Measurements from ENCODE around the gene UPF3A.
"Not testable (repeated sequence)": the region's sequence is repeated elsewhere in the genome, so short reads cannot be mapped to it uniquely, and the experiment has no call there.

UPF3A gene

DNA sequence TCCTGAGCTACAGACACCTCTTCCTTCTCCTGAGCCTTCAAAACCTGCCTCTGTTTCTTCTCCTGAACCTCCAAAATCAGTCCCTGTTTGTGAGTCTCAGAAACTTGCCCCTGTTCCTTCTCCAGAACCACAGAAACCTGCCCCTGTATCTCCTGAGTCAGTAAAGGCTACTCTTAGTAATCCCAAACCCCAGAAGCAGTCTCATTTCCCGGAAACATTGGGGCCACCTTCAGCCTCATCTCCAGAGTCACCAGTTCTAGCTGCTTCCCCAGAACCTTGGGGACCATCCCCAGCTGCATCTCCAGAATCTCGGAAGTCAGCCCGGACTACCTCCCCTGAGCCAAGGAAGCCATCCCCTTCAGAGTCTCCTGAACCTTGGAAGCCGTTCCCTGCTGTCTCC lies 42.9 kb downstream of the UPF3A start:
- TF ChIP-seq, protein P1, sequence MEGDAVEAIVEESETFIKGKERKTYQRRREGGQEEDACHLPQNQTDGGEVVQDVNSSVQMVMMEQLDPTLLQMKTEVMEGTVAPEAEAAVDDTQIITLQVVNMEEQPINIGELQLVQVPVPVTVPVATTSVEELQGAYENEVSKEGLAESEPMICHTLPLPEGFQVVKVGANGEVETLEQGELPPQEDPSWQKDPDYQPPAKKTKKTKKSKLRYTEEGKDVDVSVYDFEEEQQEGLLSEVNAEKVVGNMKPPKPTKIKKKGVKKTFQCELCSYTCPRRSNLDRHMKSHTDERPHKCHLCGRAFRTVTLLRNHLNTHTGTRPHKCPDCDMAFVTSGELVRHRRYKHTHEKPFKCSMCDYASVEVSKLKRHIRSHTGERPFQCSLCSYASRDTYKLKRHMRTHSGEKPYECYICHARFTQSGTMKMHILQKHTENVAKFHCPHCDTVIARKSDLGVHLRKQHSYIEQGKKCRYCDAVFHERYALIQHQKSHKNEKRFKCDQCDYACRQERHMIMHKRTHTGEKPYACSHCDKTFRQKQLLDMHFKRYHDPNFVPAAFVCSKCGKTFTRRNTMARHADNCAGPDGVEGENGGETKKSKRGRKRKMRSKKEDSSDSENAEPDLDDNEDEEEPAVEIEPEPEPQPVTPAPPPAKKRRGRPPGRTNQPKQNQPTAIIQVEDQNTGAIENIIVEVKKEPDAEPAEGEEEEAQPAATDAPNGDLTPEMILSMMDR (IDR thresholded peaks at IDR 0.05; ENCODE audit: low read depth, low read length), result no peak
- H3K27ac ChIP-seq, result no peak overlapping the region
- no peaks in the 10 kb centered on the region for H3K9me3 ChIP-seq (ENCODE audit: severe bottlenecking)
- no peak overlapping the region for H3K4me3 ChIP-seq (ENCODE audit: low read depth, low read length)
- no peak for DNase-seq
- no peaks in the 10 kb centered on the region for H3K27me3 ChIP-seq (ENCODE audit: insufficient read depth, low read depth, severe bottlenecking)
- H3K36me3 ChIP-seq, result peaks cover 89% of the 10 kb centered on the region

DNA sequence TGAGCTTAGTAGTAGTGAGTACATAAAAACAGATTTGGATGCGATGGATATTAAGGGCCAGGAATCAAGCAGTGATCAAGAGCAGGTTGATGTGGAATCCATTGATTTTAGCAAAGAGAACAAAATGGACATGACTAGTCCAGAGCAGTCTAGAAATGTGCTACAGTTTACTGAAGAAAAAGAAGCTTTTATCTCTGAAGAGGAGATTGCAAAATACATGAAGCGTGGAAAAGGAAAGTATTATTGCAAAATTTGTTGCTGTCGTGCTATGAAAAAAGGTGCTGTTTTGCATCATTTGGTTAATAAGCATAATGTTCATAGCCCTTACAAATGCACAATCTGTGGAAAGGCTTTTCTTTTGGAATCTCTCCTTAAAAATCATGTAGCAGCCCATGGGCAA lies 44.3 kb downstream of the UPF3A start:
- TF ChIP-seq, protein P1 (IDR thresholded peaks at IDR 0.05; ENCODE audit: low read depth, low read length), result no peak
- no peak for DNase-seq
- Histone ChIP-seq H3K27me3 (ENCODE audit: insufficient read depth, low read depth, severe bottlenecking) (no peaks in the 10 kb centered on the region), H3K9me3 (ENCODE audit: severe bottlenecking) (no peaks in the 10 kb centered on the region), H3K27ac (no peak overlapping the region), H3K36me3 (peaks cover 75% of the 10 kb centered on the region), H3K4me3 (ENCODE audit: low read depth, low read length) (no peak overlapping the region)

DNA sequence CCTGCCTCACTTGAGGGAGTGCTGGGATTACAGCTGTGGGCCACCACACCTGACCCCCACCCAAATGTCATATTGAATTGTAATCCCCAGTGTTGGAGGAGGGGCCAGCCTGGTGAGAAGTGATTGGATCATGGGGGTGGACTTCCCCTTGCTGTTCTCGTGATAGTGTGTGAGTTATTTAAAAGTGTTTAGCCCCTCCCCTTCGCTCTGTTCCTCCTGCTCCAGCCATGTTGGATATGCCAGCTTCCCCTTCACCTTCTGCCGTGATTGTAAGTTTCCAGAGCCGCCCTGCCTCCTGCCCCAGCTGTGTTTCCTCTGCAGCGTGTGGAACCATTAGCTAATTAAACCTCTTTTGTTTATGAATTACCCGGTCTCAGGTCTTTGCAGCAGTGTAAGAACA lies 46.6 kb downstream of the UPF3A start:
- TF ChIP-seq, protein P1 (IDR thresholded peaks at IDR 0.05; ENCODE audit: low read depth, low read length), result no peak
- peak; percentile 84 for DNase-seq

GRCh38 chr13:114328595-114328994 lies 47.2 kb downstream of the UPF3A start:
- H3K27ac ChIP-seq, result peak overlapping the region; percentile 47
- H3K36me3 ChIP-seq, result peaks cover 48% of the 10 kb centered on the region
- H3K4me3 ChIP-seq (ENCODE audit: low read depth, low read length), result no peak overlapping the region
- TF ChIP-seq, protein P1 (IDR thresholded peaks at IDR 0.05; ENCODE audit: low read depth, low read length), result no peak
- no peaks in the 10 kb centered on the region for H3K9me3 ChIP-seq (ENCODE audit: severe bottlenecking)
- H3K27me3 ChIP-seq (ENCODE audit: insufficient read depth, low read depth, severe bottlenecking), result no peaks in the 10 kb centered on the region
- no peak for DNase-seq

More for the DNA sequence above, 46.6 kb downstream of the UPF3A start:
- H3K9me3 ChIP-seq (ENCODE audit: severe bottlenecking), result no peaks in the 10 kb centered on the region
- H3K27me3 ChIP-seq (ENCODE audit: insufficient read depth, low read depth, severe bottlenecking), result no peaks in the 10 kb centered on the region
- peaks cover 54% of the 10 kb centered on the region for H3K36me3 ChIP-seq
- H3K4me3 ChIP-seq (ENCODE audit: low read depth, low read length), result no peak overlapping the region
- peak overlapping the region; percentile 47 for H3K27ac ChIP-seq

- Histone ChIP-seq H3K27me3 (ENCODE audit: insufficient read depth, low read depth, severe bottlenecking) (no peaks in the 10 kb centered on the region), H3K4me3 (ENCODE audit: low read depth, low read length) (no peak overlapping the region), H3K27ac (no peak overlapping the region), H3K36me3 (peaks cover 33% of the 10 kb centered on the region), H3K9me3 (ENCODE audit: severe bottlenecking) (no peaks in the 10 kb centered on the region)
- TF ChIP-seq, protein P1 (IDR thresholded peaks at IDR 0.05; ENCODE audit: low read depth, low read length), result no peak
- no peak for DNase-seq
These were observed 48.7 kb downstream of the UPF3A start for GRCh38 chr13:114330086-114330485.

DNA sequence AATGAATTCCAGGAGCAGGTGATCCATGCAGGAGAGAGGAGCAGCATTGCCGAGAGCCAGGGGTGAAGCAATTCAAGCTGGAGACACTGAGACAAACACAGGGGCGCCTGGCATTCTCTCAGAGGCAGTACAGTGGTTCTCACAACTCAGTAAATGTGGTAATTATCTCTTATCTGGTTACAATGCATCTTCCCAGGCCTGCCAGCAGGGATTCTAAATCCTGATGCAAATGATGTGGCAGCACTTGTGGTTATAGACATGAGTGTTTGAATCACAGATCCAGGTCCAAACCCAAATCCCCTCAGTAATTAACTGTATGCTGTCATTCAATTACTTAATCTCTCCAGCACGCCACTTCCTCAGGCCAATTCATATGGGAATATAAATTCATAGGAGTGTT lies 52.5 kb downstream of the UPF3A start:
- H3K4me3 ChIP-seq (ENCODE audit: low read depth, low read length); H3K27ac ChIP-seq; DNase-seq; H3K27me3 ChIP-seq (ENCODE audit: insufficient read depth, low read depth, severe bottlenecking); H3K36me3 ChIP-seq; H3K9me3 ChIP-seq (ENCODE audit: severe bottlenecking): not testable (repeated sequence)

Measured in WERI-Rb-1 (cell line).